IPS-18c (cell line): ENCODE measurements around the gene RNF112.

Source experiments
- H3K4me3 ChIP-seq: 2 replicates; pipeline ENCODE4 v1.7.0; 2013; ENCODE audit warnings: low read depth, mild to moderate bottlenecking, low read length, moderate library complexity; ENCODE audit not compliant: insufficient read depth
- H3K9me3 ChIP-seq: one replicate; pipeline ENCODE4 v1.6.1; 2013; ENCODE audit warnings: mild to moderate bottlenecking, low read length, moderate library complexity; ENCODE audit not compliant: control insufficient read depth, insufficient read depth

Gene RNF112

GRCh38 chr17:19383681-19384470, 27.2 kb upstream of the RNF112 start:
- no peaks in the 10 kb centered on the region for H3K9me3 ChIP-seq
- H3K4me3 ChIP-seq, result no peak overlapping the region; the same call in 1 of the 2 replicates

GRCh38 chr17:19384723-19385391, 26.2 kb upstream of the RNF112 start:
- no peak overlapping the region; the same call in 1 of the 2 replicates for H3K4me3 ChIP-seq

GRCh38 chr17:19385521-19385983, 25.5 kb upstream of the RNF112 start:
- H3K9me3 ChIP-seq, result no peaks in the 10 kb centered on the region
- H3K4me3 ChIP-seq, result no peak overlapping the region

More at GRCh38 chr17:19384723-19385391, 26.2 kb upstream of the RNF112 start:
- H3K9me3 ChIP-seq, result no peaks in the 10 kb centered on the region

GRCh38 chr17:19386051-19386929, 24.7 kb upstream of the RNF112 start:
- Histone ChIP-seq H3K4me3 (no peak overlapping the region), H3K9me3 (no peaks in the 10 kb centered on the region)

GRCh38 chr17:19386974-19387920, 23.8 kb upstream of the RNF112 start, which contains the start of gene MFAP4:
Gene MFAP4 (minus strand): TSS chr17:19387190. CDS start chr17:19387155, 35 bp downstream.
- Histone ChIP-seq H3K4me3 (no peak within 1 kb of the TSS), H3K9me3 (no peaks in the 10 kb centered on the region)

- no peaks in the 10 kb centered on the region for H3K9me3 ChIP-seq
- H3K4me3 ChIP-seq, result no peak overlapping the region
Observed at GRCh38 chr17:19387921-19388521, 23.0 kb upstream of the RNF112 start.

- H3K9me3 ChIP-seq, result no peaks in the 10 kb centered on the region
Observed at GRCh38 chr17:19388791-19389785, 21.9 kb upstream of the RNF112 start.

GRCh38 chr17:19390951-19391350, 20.1 kb upstream of the RNF112 start:
- H3K9me3 ChIP-seq, result no peaks in the 10 kb centered on the region
- no peak overlapping the region; the same call in 1 of the 2 replicates for H3K4me3 ChIP-seq

More at GRCh38 chr17:19388791-19389785, 21.9 kb upstream of the RNF112 start:
- no peak overlapping the region for H3K4me3 ChIP-seq

GRCh38 chr17:19391432-19391831, 19.6 kb upstream of the RNF112 start:
- Histone ChIP-seq H3K4me3 (no peak overlapping the region; the same call in 1 of the 2 replicates), H3K9me3 (no peaks in the 10 kb centered on the region)

- no peaks in the 10 kb centered on the region for H3K9me3 ChIP-seq
- H3K4me3 ChIP-seq, result no peak overlapping the region
Observed at GRCh38 chr17:19392303-19392702, 18.7 kb upstream of the RNF112 start.

- H3K9me3 ChIP-seq, result no peaks in the 10 kb centered on the region
- no peak overlapping the region for H3K4me3 ChIP-seq
Observed at GRCh38 chr17:19397556-19398041, 13.4 kb upstream of the RNF112 start.

- no peak overlapping the region for H3K4me3 ChIP-seq
- H3K9me3 ChIP-seq, result no peaks in the 10 kb centered on the region
Observed at GRCh38 chr17:19398301-19399181, 12.5 kb upstream of the RNF112 start.

- no peak overlapping the region for H3K4me3 ChIP-seq
- H3K9me3 ChIP-seq, result no peaks in the 10 kb centered on the region
Observed at GRCh38 chr17:19399750-19400450, 11.1 kb upstream of the RNF112 start.
